Left kidney (tissue), 1 donor: ENCODE measurements around the gene B3GALNT1. TPM values are rescaled to one million over a fixed set of nuclear protein-coding genes. Genes with fewer than 3 reads are reported as not detected.

Source experiments
- polyA plus RNA-seq: library from polyadenylated mRNA; unstranded; fragments of 120-200 nt; gene quantifications from one replicate; pipeline ENCODE4 v1.2.1, GENCODE V29; 2013; ENCODE audit not compliant: insufficient read length

B3GALNT1 gene
- polyA plus RNA-seq, 1 donor: 41.8 TPM

Other genes starting within 250 kb of the B3GALNT1 start
- 59.0 TPM for gene NMD3, start 116.0 kb upstream of the B3GALNT1 start, polyA plus RNA-seq